HepG2 (cell line): ENCODE results near the gene BCAS1. TPM values are rescaled to one million over a fixed set of nuclear protein-coding genes. Genes with fewer than 3 reads are reported as not detected.

Experiments used
- CEBPZ ChIP-seq: IDR thresholded peaks from 2 replicates; pipeline ENCODE4 v1.6.1; 2012; ENCODE audit warnings: low read length, improper control_type of control experiment
- JUNB ChIP-seq: sonication (generic); formaldehyde crosslinking; IDR thresholded peaks from 2 replicates; pipeline ENCODE4 v1.8.0; 2022; ENCODE audit warnings: missing genetic modification reagents, mild to moderate bottlenecking, borderline replicate concordance
- RFX5 ChIP-seq: IDR thresholded peaks from 2 replicates; pipeline ENCODE4 v1.6.1; 2011; ENCODE audit warnings: low read depth, low read length, improper control_type of control experiment
- SNAPC2 ChIP-seq: sonication (generic); formaldehyde crosslinking; IDR thresholded peaks from 2 replicates; pipeline ENCODE4 v1.8.1; 2022; ENCODE audit warnings: mild to moderate bottlenecking, missing genetic modification reagents
- THYN1 ChIP-seq: sonication (generic); formaldehyde crosslinking; IDR thresholded peaks from 2 replicates; pipeline ENCODE4 v1.8.1; 2023; ENCODE audit warnings: low read depth, mild to moderate bottlenecking, moderate library complexity, missing genetic modification reagents, borderline replicate concordance
- TP53 ChIP-seq: sonication (generic); formaldehyde crosslinking; conservative IDR thresholded peaks from 2 replicates; pipeline ENCODE4 v1.4.0; 2020; ENCODE audit warnings: missing genetic modification reagents
- ZC3H13 ChIP-seq: sonication (generic); formaldehyde crosslinking; IDR thresholded peaks from 2 replicates; pipeline ENCODE4 v1.8.1; 2023; ENCODE audit warnings: mild to moderate bottlenecking, missing genetic modification reagents, moderate library complexity
- ZFY ChIP-seq: sonication (generic); formaldehyde crosslinking; IDR thresholded peaks from 2 replicates; pipeline ENCODE4 v1.4.0; 2020; ENCODE audit warnings: missing genetic modification reagents
- ZNF484 ChIP-seq: sonication (generic); formaldehyde crosslinking; IDR thresholded peaks from 2 replicates; pipeline ENCODE4 v1.5.1; 2020; ENCODE audit warnings: mild to moderate bottlenecking, low read depth, missing genetic modification reagents, borderline replicate concordance
- ZNF562 ChIP-seq: sonication (generic); formaldehyde crosslinking; IDR thresholded peaks from 2 replicates; pipeline ENCODE4 v1.8.0; 2022; ENCODE audit warnings: missing genetic modification reagents, borderline replicate concordance
- ZNF615 ChIP-seq: sonication (generic); formaldehyde crosslinking; IDR thresholded peaks from 2 replicates; pipeline ENCODE4 v1.5.0; 2020; ENCODE audit warnings: mild to moderate bottlenecking, missing genetic modification reagents, borderline replicate concordance
- ZSCAN25 ChIP-seq: sonication (generic); formaldehyde crosslinking; IDR thresholded peaks from 2 replicates; pipeline ENCODE4 v1.8.0; 2022; ENCODE audit warnings: mild to moderate bottlenecking, missing genetic modification reagents
- polyA plus RNA-seq, 8 experiments: library from polyadenylated mRNA; depleted of rRNA in 3 of 8; stranded (reverse) in 7 of 8; unstranded in 1 of 8; fragments of >200 nt; fragmentation: Illumina TruSeq in 4 of 8; extraction: Trizol in 4 of 8; gene quantifications; 2 replicates each; pipeline versions ENCODE4 v1.2.1 to v1.2.3, GENCODE V29; 2011 to 2016; ENCODE audit warnings: low read depth in 4 of 8, missing spikeins in 1 of 8, mixed read lengths in 1 of 8; ENCODE audit not compliant: insufficient read depth in 1 of 8
- total RNA-seq, 5 experiments: library from RNA; depleted of rRNA; stranded (reverse); fragments of >200 nt; fragmentation: Illumina TruSeq; extraction: Trizol; gene quantifications; 2 replicates each; pipeline ENCODE4 v1.2.3, GENCODE V29; 2016; ENCODE audit warnings: low read depth in 1 of 5
- TF ChIP-seq, protein P1 (sequence below): fragments of 450-650 bp; IDR thresholded peaks from 2 replicates; pipeline ENCODE4 v1.6.1; 2016
- TF ChIP-seq, protein P2 (sequence below), 2 experiments: fragments of 450-650 bp in 1 of 2; sonication (generic) in 1 of 2; formaldehyde crosslinking; IDR thresholded peaks; 2 replicates each; pipeline versions ENCODE4 v1.5.0 to v1.8.0; 2020 to 2022; ENCODE audit warnings: mild to moderate bottlenecking in 1 of 2, missing genetic modification reagents in 1 of 2
- TF ChIP-seq, protein P3 (sequence below): sonication (generic); formaldehyde crosslinking; IDR thresholded peaks from 2 replicates; pipeline ENCODE4 v1.8.0; 2022; ENCODE audit warnings: missing genetic modification reagents, low read depth, mild to moderate bottlenecking, borderline replicate concordance
- TF ChIP-seq, protein P4 (sequence below): sonication (generic); formaldehyde crosslinking; IDR thresholded peaks from 2 replicates; pipeline ENCODE4 v1.4.0; 2020; ENCODE audit warnings: mild to moderate bottlenecking, missing genetic modification reagents

BCAS1 gene
- total and polyA plus RNA-seq, 2 of the 13 experiments (the other 11 are each of a cell fraction or from before 2014, with no cell fraction given): 0.55 to 0.91 TPM

DNA sequence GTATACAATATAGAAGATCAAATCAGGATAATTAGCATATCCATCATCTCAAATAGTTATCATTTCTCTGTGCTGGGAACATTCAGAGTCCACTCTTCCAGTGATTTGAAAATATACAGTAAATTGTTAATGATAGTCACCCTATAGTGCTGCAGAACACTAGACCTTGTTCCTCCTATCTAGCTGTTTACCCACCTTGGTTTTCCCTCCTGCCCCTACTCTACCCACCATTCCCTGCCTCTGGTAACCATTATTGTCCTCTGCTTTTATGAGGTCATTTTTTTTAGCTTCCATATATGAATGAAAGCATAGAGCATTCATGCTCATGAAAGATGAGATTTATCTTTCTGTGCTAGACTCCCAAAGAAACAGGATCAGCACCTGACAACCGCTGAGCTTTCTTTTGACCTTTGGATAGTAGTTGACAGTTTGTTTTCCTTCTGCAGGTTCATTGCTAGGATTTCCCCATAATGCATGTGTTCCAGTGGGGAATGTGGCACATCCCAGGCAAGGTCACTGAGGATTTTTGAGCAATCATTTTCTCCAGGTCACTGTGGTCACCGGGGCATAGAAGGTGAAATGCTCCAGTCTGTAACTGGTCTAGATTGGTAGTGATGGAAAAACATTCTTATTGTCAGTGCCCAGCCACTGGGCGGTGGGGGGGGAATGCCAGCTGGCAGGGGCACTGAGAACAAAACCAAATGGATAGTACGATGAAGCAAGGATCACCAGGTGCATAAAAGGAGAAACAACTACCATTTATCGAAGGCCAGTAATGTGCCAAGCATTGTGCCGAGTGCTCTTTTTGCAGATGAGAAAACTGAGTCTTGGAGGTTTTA, 33.6 kb upstream of the BCAS1 start (continued):
- TF ChIP-seq, protein P1, sequence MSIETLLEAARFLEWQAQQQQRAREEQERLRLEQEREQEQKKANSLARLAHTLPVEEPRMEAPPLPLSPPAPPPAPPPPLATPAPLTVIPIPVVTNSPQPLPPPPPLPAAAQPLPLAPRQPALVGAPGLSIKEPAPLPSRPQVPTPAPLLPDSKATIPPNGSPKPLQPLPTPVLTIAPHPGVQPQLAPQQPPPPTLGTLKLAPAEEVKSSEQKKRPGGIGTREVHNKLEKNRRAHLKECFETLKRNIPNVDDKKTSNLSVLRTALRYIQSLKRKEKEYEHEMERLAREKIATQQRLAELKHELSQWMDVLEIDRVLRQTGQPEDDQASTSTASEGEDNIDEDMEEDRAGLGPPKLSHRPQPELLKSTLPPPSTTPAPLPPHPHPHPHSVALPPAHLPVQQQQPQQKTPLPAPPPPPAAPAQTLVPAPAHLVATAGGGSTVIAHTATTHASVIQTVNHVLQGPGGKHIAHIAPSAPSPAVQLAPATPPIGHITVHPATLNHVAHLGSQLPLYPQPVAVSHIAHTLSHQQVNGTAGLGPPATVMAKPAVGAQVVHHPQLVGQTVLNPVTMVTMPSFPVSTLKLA: peak; percentile 83
- TF ChIP-seq THYN1 (CRISPR knock-in tag) (no peak), ZNF615 (no peak; the same call in 1 of the 2 replicates), ZNF484 (CRISPR knock-in tag) (no peak), TP53 (CRISPR knock-in tag) (peak; percentile 81; the same call in 1 of the 2 replicates), ZC3H13 (CRISPR knock-in tag) (peak; percentile 71; the same call in 1 of the 2 replicates), ZNF562 (CRISPR knock-in tag) (no peak), SNAPC2 (CRISPR knock-in tag) (peak; percentile 85), ZSCAN25 (CRISPR knock-in tag) (peak; percentile 32; the same call in 1 of the 2 replicates), JUNB (peak; percentile 55; the same call in 1 of the 2 replicates), CEBPZ (no peak), ZFY (CRISPR knock-in tag) (peak; percentile 27; the same call in 1 of the 2 replicates), RFX5 (peak; percentile 86)
- TF ChIP-seq, protein P2, sequence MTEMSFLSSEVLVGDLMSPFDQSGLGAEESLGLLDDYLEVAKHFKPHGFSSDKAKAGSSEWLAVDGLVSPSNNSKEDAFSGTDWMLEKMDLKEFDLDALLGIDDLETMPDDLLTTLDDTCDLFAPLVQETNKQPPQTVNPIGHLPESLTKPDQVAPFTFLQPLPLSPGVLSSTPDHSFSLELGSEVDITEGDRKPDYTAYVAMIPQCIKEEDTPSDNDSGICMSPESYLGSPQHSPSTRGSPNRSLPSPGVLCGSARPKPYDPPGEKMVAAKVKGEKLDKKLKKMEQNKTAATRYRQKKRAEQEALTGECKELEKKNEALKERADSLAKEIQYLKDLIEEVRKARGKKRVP (CRISPR knock-in tag; IDR thresholded peaks at IDR 0.05): peak in 1 of 2 experiments; percentile 88; a peak in 2 of 4 replicates
- TF ChIP-seq, protein P3, sequence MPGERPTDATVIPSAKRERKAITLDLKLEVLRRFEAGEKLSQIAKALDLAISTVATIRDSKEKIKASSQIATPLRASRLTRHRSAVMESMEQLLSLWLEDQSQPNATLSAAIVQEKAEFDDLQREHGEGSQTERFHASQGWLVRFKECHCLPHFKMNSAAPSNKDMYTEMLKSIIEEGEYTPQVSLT (CRISPR knock-in tag): no peak
- TF ChIP-seq, protein P4, sequence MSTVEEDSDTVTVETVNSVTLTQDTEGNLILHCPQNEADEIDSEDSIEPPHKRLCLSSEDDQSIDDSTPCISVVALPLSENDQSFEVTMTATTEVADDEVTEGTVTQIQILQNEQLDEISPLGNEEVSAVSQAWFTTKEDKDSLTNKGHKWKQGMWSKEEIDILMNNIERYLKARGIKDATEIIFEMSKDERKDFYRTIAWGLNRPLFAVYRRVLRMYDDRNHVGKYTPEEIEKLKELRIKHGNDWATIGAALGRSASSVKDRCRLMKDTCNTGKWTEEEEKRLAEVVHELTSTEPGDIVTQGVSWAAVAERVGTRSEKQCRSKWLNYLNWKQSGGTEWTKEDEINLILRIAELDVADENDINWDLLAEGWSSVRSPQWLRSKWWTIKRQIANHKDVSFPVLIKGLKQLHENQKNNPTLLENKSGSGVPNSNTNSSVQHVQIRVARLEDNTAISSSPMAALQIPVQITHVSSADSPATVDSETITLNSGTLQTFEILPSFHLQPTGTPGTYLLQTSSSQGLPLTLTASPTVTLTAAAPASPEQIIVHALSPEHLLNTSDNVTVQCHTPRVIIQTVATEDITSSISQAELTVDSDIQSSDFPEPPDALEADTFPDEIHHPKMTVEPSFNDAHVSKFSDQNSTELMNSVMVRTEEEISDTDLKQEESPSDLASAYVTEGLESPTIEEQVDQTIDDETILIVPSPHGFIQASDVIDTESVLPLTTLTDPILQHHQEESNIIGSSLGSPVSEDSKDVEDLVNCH (CRISPR knock-in tag): no peak
